Endothelial cell of umbilical vein (primary cell): Measurements from ENCODE around the gene ZNF528. TPM values are rescaled to one million over a fixed set of nuclear protein-coding genes. Genes with fewer than 3 reads are reported as not detected.

Source experiments
- BruUV-seq: library from RNA; stranded (reverse); fragments of 400-500 nt; replicated peaks from 2 replicates; lab custom pipeline; 2021; lab: Mats Ljungman, UMichigan
- CTCF ChIA-PET: fragments of 300-600, 350-600 bp; sonication (Branson Sonifier 250); formaldehyde crosslinking; loops from one replicate; lab custom pipeline; 2021; ENCODE audit warnings: antibody characterized with exemption, inconsistent platforms; lab: Charles Lee
- POLR2A ChIA-PET: fragments of 300-600, 350-600 bp; sonication (Branson Sonifier 250); formaldehyde crosslinking; loops from one replicate; lab custom pipeline; 2021; ENCODE audit warnings: antibody characterized with exemption, inconsistent platforms; lab: Charles Lee
- DNase-seq: peaks from one replicate; pipeline ENCODE4 v3.0.0-alpha.2; 2011; ENCODE audit warnings: low read depth, low spot score
- FAIRE-seq: peaks from 2 replicates; lab custom pipeline; 2011; peaks lifted over from hg19 to GRCh38; lab: Jason Lieb, UNC
- H2AFZ ChIP-seq: 2 replicates; pipeline ENCODE4 v1.6.0; 2012; ENCODE audit warnings: low read depth, low read length, control low read depth, inconsistent platforms
- H3K27ac ChIP-seq: 2 replicates; pipeline ENCODE4 v1.5.1; 2011; ENCODE audit warnings: low read depth, mild to moderate bottlenecking, control low read depth, low read length, moderate library complexity; ENCODE audit not compliant: insufficient read depth
- H3K27me3 ChIP-seq, 2 experiments: 2 replicates each; pipeline versions ENCODE4 v1.6.0 to v1.6.1; 2011; ENCODE audit warnings: low read length in 2 of 2, mixed read lengths in 1 of 2; ENCODE audit not compliant: control insufficient read depth in 2 of 2, insufficient read depth in 2 of 2
- H3K36me3 ChIP-seq, 2 experiments: 2 replicates in 1 of 2; 3 replicates in 1 of 2; pipeline ENCODE4 v1.5.1; 2011; ENCODE audit warnings: low read length in 2 of 2, mild to moderate bottlenecking in 1 of 2, moderate library complexity in 1 of 2; ENCODE audit not compliant: control insufficient read depth in 2 of 2, insufficient read depth in 2 of 2; ENCODE audit errors: extremely low read depth in 1 of 2
- H3K4me1 ChIP-seq: 3 replicates; pipeline ENCODE4 v1.5.1; 2011; ENCODE audit warnings: mild to moderate bottlenecking, low read length; ENCODE audit not compliant: control insufficient read depth, insufficient read depth; ENCODE audit errors: extremely low read depth
- H3K4me2 ChIP-seq: 2 replicates; pipeline ENCODE4 v1.6.1; 2011; ENCODE audit warnings: low read length, control low read depth, mixed read lengths; ENCODE audit not compliant: insufficient read depth
- H3K4me3 ChIP-seq, 3 experiments: fragments of 200-600 bp in 1 of 3; sonication (generic), shearing (Covaris generic) in 1 of 3; replicated peaks in 1 of 3; 2 replicates each; pipeline ENCODE4 v1.5.1; 2011 to 2016; ENCODE audit warnings: control low read depth in 3 of 3, low read length in 3 of 3, mild to moderate bottlenecking in 2 of 3, inconsistent platforms in 1 of 3, low read depth in 1 of 3, moderate library complexity in 1 of 3; ENCODE audit not compliant: insufficient read depth in 1 of 3
- H3K79me2 ChIP-seq: 2 replicates; pipeline ENCODE4 v1.6.0; 2012; ENCODE audit warnings: low read length, inconsistent platforms; ENCODE audit not compliant: control insufficient read depth, insufficient read depth
- H3K9ac ChIP-seq: replicated peaks from 2 replicates; pipeline ENCODE3; 2011; ENCODE audit warnings: low read length, control low read depth; ENCODE audit not compliant: insufficient read depth; ENCODE audit errors: extremely low read depth
- H3K9me1 ChIP-seq: replicated peaks from 3 replicates; pipeline ENCODE4 v1.6.0; 2011; ENCODE audit warnings: mild to moderate bottlenecking, low read length; ENCODE audit not compliant: control insufficient read depth, insufficient read depth; ENCODE audit errors: extremely low read depth
- H3K9me3 ChIP-seq: replicated peaks from 2 replicates; pipeline ENCODE4 v1.5.1; 2012; ENCODE audit warnings: low read length, inconsistent platforms; ENCODE audit not compliant: control insufficient read depth, insufficient read depth
- H4K20me1 ChIP-seq: replicated peaks from 2 replicates; pipeline ENCODE3; 2011; ENCODE audit warnings: mild to moderate bottlenecking, low read length; ENCODE audit not compliant: control insufficient read depth, insufficient read depth; ENCODE audit errors: extremely low read depth
- CTCF ChIP-seq, 2 donors: IDR thresholded peaks; 1 replicate in 1 of 2; 2 replicates in 1 of 2; pipeline ENCODE4 v1.5.1; 2011; ENCODE audit warnings: low read length in 2 of 2, mild to moderate bottlenecking in 2 of 2, moderate library complexity in 2 of 2, control low read depth in 1 of 2, inconsistent platforms in 1 of 2, low read depth in 1 of 2; ENCODE audit not compliant: insufficient read depth in 1 of 2; ENCODE audit errors: extremely low read depth in 1 of 2
- FOS ChIP-seq: IDR thresholded peaks from 2 replicates; pipeline ENCODE4 v1.6.1; 2011; ENCODE audit warnings: mild to moderate bottlenecking, low read length, moderate library complexity, borderline replicate concordance; ENCODE audit not compliant: insufficient read depth
- GATA2 ChIP-seq: IDR thresholded peaks from 2 replicates; pipeline ENCODE4 v1.7.0; 2011; ENCODE audit warnings: low read depth, mild to moderate bottlenecking, moderate library complexity, mixed read lengths, low read length; ENCODE audit not compliant: insufficient read length, insufficient read depth
- MAX ChIP-seq: IDR thresholded peaks from 2 replicates; pipeline ENCODE4 v1.6.1; 2011; ENCODE audit not compliant: insufficient read depth, insufficient read length
- MYC ChIP-seq: IDR thresholded peaks from one replicate; pipeline ENCODE4 v1.6.1; 2011; ENCODE audit warnings: mild to moderate bottlenecking, low read depth, low read length
- POLR2AphosphoS5 ChIP-seq: IDR thresholded peaks from 2 replicates; pipeline ENCODE4 v1.6.1; 2012; ENCODE audit warnings: low read depth, mild to moderate bottlenecking, control low read depth, low read length, moderate library complexity; ENCODE audit not compliant: insufficient read depth
- dilution Hi-C: fragments of 300-500 bp; cut with MboI; formaldehyde crosslinking; loops from one replicate; pipeline ENCODE4 v1.15.0; 2019; ENCODE audit warnings: low sequenced_read_pairs; ENCODE audit not compliant: extremely low pct_ligation_motif_present
- intact Hi-C: fragments of 100-400 bp; cut with micrococcal nuclease; formaldehyde crosslinking; loops from one replicate; pipeline ENCODE4 v1.10.0; 2022
- polyA plus RNA-seq, 4 experiments: library from polyadenylated mRNA; depleted of rRNA in 3 of 4; stranded (reverse) in 3 of 4; unstranded in 1 of 4; fragments of >200 nt; gene quantifications; 2 replicates each; pipeline versions ENCODE4 v1.2.1 to v1.2.3, GENCODE V29; 2011 to 2012; ENCODE audit warnings: missing spikeins in 1 of 4
- total RNA-seq: library from RNA; stranded (reverse); gene quantifications from 2 replicates; pipeline ENCODE4 v1.2.3, GENCODE V29; 2021

Gene ZNF528
- total and polyA plus RNA-seq, 2 donors (not counting 3 experiments of a cell fraction or from before 2014, with no cell fraction given) = 6.2 to 16.1 TPM

GRCh38 chr19:52366414-52366824 is 31.2 kb upstream of the ZNF528 start:
- Histone ChIP-seq H3K36me3 (no peaks in the 10 kb centered on the region), H4K20me1 (no peaks in the 10 kb centered on the region), H3K9me3 (no peaks in the 10 kb centered on the region), H3K27ac (no peak overlapping the region), H3K9ac (no peak overlapping the region), H3K4me3 (no peak overlapping the region), H3K27me3 (no peaks in the 10 kb centered on the region), H3K4me2 (no peak overlapping the region), H3K9me1 (no peaks in the 10 kb centered on the region), H3K4me1 (peaks cover 8% of the 10 kb centered on the region), H2AFZ (no peak overlapping the region), H3K79me2 (no peaks in the 10 kb centered on the region)
- FAIRE-seq = no peak
- DNase-seq = no peak
- no TSS peak for BruUV-seq
- POLR2A ChIA-PET = no interaction called here
- intact Hi-C loops (no loop called here), dilution Hi-C loops (no loop called here)
- CTCF ChIA-PET = no interaction called here
- TF ChIP-seq POLR2AphosphoS5 (no peak), FOS (no peak), MAX (no peak), MYC (no peak), CTCF (IDR thresholded peaks at IDR 0.05; ENCODE audit: extremely low read depth in 1 of 2, insufficient read depth in 1 of 2, low read depth in 1 of 2, low read length in 2 of 2) (no peak), GATA2 (no peak)
